HG03460 (cell line): Measurements from ENCODE around the gene CES4A.
"Not testable (repeated sequence)": the region's sequence is repeated elsewhere in the genome, so short reads cannot be mapped to it uniquely, and the experiment has no call there.

Experiments used
- ATAC-seq: cut with Tn5 transposase; IDR thresholded peaks from one replicate; pipeline ENCODE4 v1.9.1; 2021; ENCODE audit not compliant: unreplicated experiment

CES4A gene

GRCh38 chr16:66988197-66988788 is at the start of gene CES4A:
Gene CES4A (plus strand): TSS chr16:66988589. CDS start chr16:66988773, 184 bp downstream.
- no peak for ATAC-seq

- no peak for ATAC-seq
Measured at GRCh38 chr16:66939366-66939765, 49.0 kb upstream of the CES4A start.

- ATAC-seq = no peak
Measured at GRCh38 chr16:66940236-66940635, 48.2 kb upstream of the CES4A start.

- no peak for ATAC-seq
Measured at GRCh38 chr16:66942981-66943380, 45.4 kb upstream of the CES4A start.

- no peak for ATAC-seq
Measured at GRCh38 chr16:66943426-66944053, 44.8 kb upstream of the CES4A start.

GRCh38 chr16:66944054-66944441 is 44.3 kb upstream of the CES4A start:
- ATAC-seq = no peak

- ATAC-seq = not testable (repeated sequence)
Measured at GRCh38 chr16:66944971-66945370, 43.4 kb upstream of the CES4A start.

- no peak for ATAC-seq
Measured at GRCh38 chr16:66945939-66946338, 42.5 kb upstream of the CES4A start.

GRCh38 chr16:66946541-66946940 is 41.8 kb upstream of the CES4A start:
- ATAC-seq = no peak

- ATAC-seq = no peak
Measured at GRCh38 chr16:66946974-66947301, 41.5 kb upstream of the CES4A start.

GRCh38 chr16:66947302-66948065 is 40.9 kb upstream of the CES4A start:
- peak; percentile 63 for ATAC-seq

GRCh38 chr16:66948134-66948836 is 40.1 kb upstream of the CES4A start:
- no peak for ATAC-seq

- no peak for ATAC-seq
Measured at GRCh38 chr16:66948837-66949225, 39.6 kb upstream of the CES4A start.

GRCh38 chr16:66949472-66949871 is 38.9 kb upstream of the CES4A start:
- ATAC-seq = no peak

- no peak for ATAC-seq
Measured at GRCh38 chr16:66950437-66950836, 38.0 kb upstream of the CES4A start.

GRCh38 chr16:66950971-66951790 is 37.2 kb upstream of the CES4A start:
- no peak for ATAC-seq

- no peak for ATAC-seq
Measured at GRCh38 chr16:66952430-66953110, 35.8 kb upstream of the CES4A start.

- ATAC-seq = no peak
Measured at GRCh38 chr16:66953462-66954096, 34.8 kb upstream of the CES4A start.

GRCh38 chr16:66954097-66954659 is 34.2 kb upstream of the CES4A start:
- peak; percentile 48 for ATAC-seq
